GM19240 (cell line): ENCODE measurements around the gene CCDC50.

Source experiments
- DNase-seq: peaks from one replicate; pipeline ENCODE4 v3.0.0; 2011; ENCODE audit warnings: low spot score; ENCODE audit not compliant: insufficient read length

The CCDC50 gene

GRCh38 chr3:191415566-191415965 lies 86.4 kb downstream of the CCDC50 start:
- no peak for DNase-seq

GRCh38 chr3:191417457-191417729 lies 88.2 kb downstream of the CCDC50 start:
- no peak for DNase-seq

- no peak for DNase-seq
Observed at GRCh38 chr3:191420771-191421170, 91.6 kb downstream of the CCDC50 start.

GRCh38 chr3:191424881-191425280 lies 95.7 kb downstream of the CCDC50 start:
- no peak for DNase-seq

GRCh38 chr3:191425322-191425734 lies 96.1 kb downstream of the CCDC50 start:
- DNase-seq: no peak

- DNase-seq: no peak
Observed at GRCh38 chr3:191426311-191426710, 97.1 kb downstream of the CCDC50 start.

- DNase-seq: no peak
Observed at GRCh38 chr3:191428177-191428576, 99.0 kb downstream of the CCDC50 start.

GRCh38 chr3:191430103-191430502 lies 100.9 kb downstream of the CCDC50 start:
- no peak for DNase-seq

- DNase-seq: no peak
Observed at GRCh38 chr3:191431160-191431822, 102.1 kb downstream of the CCDC50 start.

GRCh38 chr3:191432162-191432561 lies 103.0 kb downstream of the CCDC50 start:
- no peak for DNase-seq

- no peak for DNase-seq
Observed at GRCh38 chr3:191434024-191434423, 104.8 kb downstream of the CCDC50 start.

GRCh38 chr3:191435981-191436380 lies 106.8 kb downstream of the CCDC50 start:
- DNase-seq: no peak

- DNase-seq: no peak
Observed at GRCh38 chr3:191438150-191438814, 109.1 kb downstream of the CCDC50 start.

GRCh38 chr3:191440532-191440931 lies 111.3 kb downstream of the CCDC50 start:
- no peak for DNase-seq

GRCh38 chr3:191441687-191442086 lies 112.5 kb downstream of the CCDC50 start:
- DNase-seq: no peak

GRCh38 chr3:191444569-191444968 lies 115.4 kb downstream of the CCDC50 start:
- no peak for DNase-seq
